Activated T-cell treated with anti-CD3 and anti-CD28 coated beads, Interleukin-2, amount 50 U/mL, for 48 hours (primary cell): Measurements from ENCODE around the gene NAA35.
"Not testable (repeated sequence)": the region's sequence is repeated elsewhere in the genome, so short reads cannot be mapped to it uniquely, and the experiment has no call there.

Source experiments
- DNase-seq, 2 experiments: peaks; one replicate each; pipeline ENCODE4 v3.0.0-alpha.2; 2020

NAA35 gene

GRCh38 chr9:85949586-85950335 is 8.8 kb downstream of the NAA35 start:
- DNase-seq = no peak

- DNase-seq = no peak
Measured at GRCh38 chr9:85959955-85960354, 19.0 kb downstream of the NAA35 start.

GRCh38 chr9:85960688-85961093 is 19.7 kb downstream of the NAA35 start:
- DNase-seq = no peak

- no peak for DNase-seq
Measured at GRCh38 chr9:85964526-85964925, 23.6 kb downstream of the NAA35 start.

GRCh38 chr9:85964949-85965348 is 24.0 kb downstream of the NAA35 start:
- no peak for DNase-seq

- DNase-seq = no peak
Measured at GRCh38 chr9:85969727-85970126, 28.8 kb downstream of the NAA35 start.

GRCh38 chr9:85971731-85972130 is 30.8 kb downstream of the NAA35 start:
- no peak for DNase-seq

GRCh38 chr9:85973238-85973637 is 32.3 kb downstream of the NAA35 start:
- DNase-seq = no peak

GRCh38 chr9:85974055-85974547 is 33.2 kb downstream of the NAA35 start:
- DNase-seq = not testable (repeated sequence)

GRCh38 chr9:85978496-85978895 is 37.5 kb downstream of the NAA35 start:
- no peak for DNase-seq

GRCh38 chr9:85981369-85981768 is 40.4 kb downstream of the NAA35 start:
- DNase-seq = no peak

- no peak for DNase-seq
Measured at GRCh38 chr9:85984457-85984856, 43.5 kb downstream of the NAA35 start.

- DNase-seq = no peak
Measured at GRCh38 chr9:85987236-85987635, 46.3 kb downstream of the NAA35 start.

- no peak for DNase-seq
Measured at GRCh38 chr9:85994191-85994590, 53.2 kb downstream of the NAA35 start.

- no peak for DNase-seq
Measured at GRCh38 chr9:85995097-85995496, 54.2 kb downstream of the NAA35 start.

- DNase-seq = no peak
Measured at GRCh38 chr9:85995599-85995998, 54.7 kb downstream of the NAA35 start.

- DNase-seq = no peak
Measured at GRCh38 chr9:86005253-86005775, 64.4 kb downstream of the NAA35 start.

- no peak for DNase-seq
Measured at GRCh38 chr9:86009133-86009532, 68.2 kb downstream of the NAA35 start.

GRCh38 chr9:86020731-86021130 is 79.8 kb downstream of the NAA35 start:
- DNase-seq = no peak

- DNase-seq = no peak
Measured at GRCh38 chr9:86021166-86021565, 80.2 kb downstream of the NAA35 start.

- DNase-seq = no peak
Measured at GRCh38 chr9:86022687-86023266, 81.8 kb downstream of the NAA35 start.

- DNase-seq = no peak
Measured at GRCh38 chr9:86027767-86028166, 86.8 kb downstream of the NAA35 start.

- DNase-seq = no peak
Measured at GRCh38 chr9:86034863-86035734, 94.2 kb downstream of the NAA35 start.
